ENCODE results near the gene DHDH.

DNA sequence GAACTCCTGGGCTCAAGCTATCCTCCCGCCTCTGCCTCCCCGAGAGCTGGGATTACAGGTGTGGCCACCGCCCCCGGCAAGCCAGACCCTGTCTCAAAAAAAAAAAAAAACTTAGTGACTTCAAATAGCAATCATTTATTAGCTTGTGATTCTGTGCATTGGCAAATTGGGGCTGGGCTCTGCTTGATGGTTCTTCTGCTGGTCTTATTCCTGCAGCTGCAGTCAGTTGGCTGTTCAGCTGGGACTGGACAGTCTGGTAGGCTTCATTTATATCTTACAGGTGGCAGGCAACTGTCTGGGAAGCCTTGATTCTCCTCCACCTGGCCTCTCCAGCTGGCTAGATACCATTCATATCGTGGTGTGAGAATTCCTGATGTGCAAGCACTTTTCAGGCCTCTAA is 7.4 kb downstream of the DHDH start:
- TF ChIP-seq, protein P1, sequence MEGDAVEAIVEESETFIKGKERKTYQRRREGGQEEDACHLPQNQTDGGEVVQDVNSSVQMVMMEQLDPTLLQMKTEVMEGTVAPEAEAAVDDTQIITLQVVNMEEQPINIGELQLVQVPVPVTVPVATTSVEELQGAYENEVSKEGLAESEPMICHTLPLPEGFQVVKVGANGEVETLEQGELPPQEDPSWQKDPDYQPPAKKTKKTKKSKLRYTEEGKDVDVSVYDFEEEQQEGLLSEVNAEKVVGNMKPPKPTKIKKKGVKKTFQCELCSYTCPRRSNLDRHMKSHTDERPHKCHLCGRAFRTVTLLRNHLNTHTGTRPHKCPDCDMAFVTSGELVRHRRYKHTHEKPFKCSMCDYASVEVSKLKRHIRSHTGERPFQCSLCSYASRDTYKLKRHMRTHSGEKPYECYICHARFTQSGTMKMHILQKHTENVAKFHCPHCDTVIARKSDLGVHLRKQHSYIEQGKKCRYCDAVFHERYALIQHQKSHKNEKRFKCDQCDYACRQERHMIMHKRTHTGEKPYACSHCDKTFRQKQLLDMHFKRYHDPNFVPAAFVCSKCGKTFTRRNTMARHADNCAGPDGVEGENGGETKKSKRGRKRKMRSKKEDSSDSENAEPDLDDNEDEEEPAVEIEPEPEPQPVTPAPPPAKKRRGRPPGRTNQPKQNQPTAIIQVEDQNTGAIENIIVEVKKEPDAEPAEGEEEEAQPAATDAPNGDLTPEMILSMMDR (IDR thresholded peaks at IDR 0.05), result no peak
- TF ChIP-seq POLR2A (IDR thresholded peaks at IDR 0.05), result no peak

Measured in heart left ventricle (tissue), 13 donors.